ENCODE results near the gene TLE4. TPM values are rescaled to one million over a fixed set of nuclear protein-coding genes. Genes with fewer than 3 reads are reported as not detected.

TLE4 gene
- total and polyA plus RNA-seq, 12 donors: 11.8 to 70.5 (median 42.9) TPM

- peak in 2 of 7 donors; percentile 47 to 56 for DNase-seq
- Histone ChIP-seq H3K27me3 (no peaks in the 10 kb centered on the region), H3K4me1 (replicated peaks in 1 of 2) (peaks cover 13 to 39% of the 10 kb centered on the region in 2 donors), H3K27ac (peak overlapping the region; percentile 81 to 97 (median 90)), H3K4me3 (peak overlapping the region in 3 of 4 donors; percentile 47 to 90 (median 80)), H3K9me3 (replicated peaks in 1 of 3) (no peaks in the 10 kb centered on the region), H3K36me3 (replicated peaks in 1 of 2) (no peaks in the 10 kb centered on the region)
- no peak for TF ChIP-seq POLR2A (IDR thresholded peaks at IDR 0.05)
- no peak for TF ChIP-seq CTCF (IDR thresholded peaks at IDR 0.05)
- WGBS, 4 donors: 0% methylated on average over 22 to 48 of the region's 48 CpGs
- intact Hi-C loops (cut with DNase I): loop anchor here in 1 of 2 donors (10.0 kb wide), 1 partner anchor 113 kb away; no protein-coding TSS in a partner anchor
Measured at GRCh38 chr9:79572032-79572607, 355 bp downstream of the TLE4 start.

- Histone ChIP-seq H3K36me3 (replicated peaks in 1 of 2) (no peaks in the 10 kb centered on the region), H3K4me1 (replicated peaks in 1 of 2) (peaks cover 13 to 46% of the 10 kb centered on the region in 2 donors), H3K9me3 (replicated peaks in 1 of 3) (no peaks in the 10 kb centered on the region), H3K4me3 (peak overlapping the region; percentile 78 to 96 (median 85)), H3K27me3 (no peaks in the 10 kb centered on the region), H3K27ac (peak overlapping the region; percentile 81 to 97 (median 90))
- intact Hi-C loops (cut with DNase I): loop anchor here in 1 of 2 donors (10.0 kb wide), 1 partner anchor 112 kb away; no protein-coding TSS in a partner anchor
- DNase-seq: peak; percentile 40 to 71 (median 60)
- 0 to 1% methylated on average over 103 to 112 of the region's 115 CpGs; no CpG with 5 or more reads in 2 of the 4 donors for WGBS, 4 donors
- TF ChIP-seq CTCF (IDR thresholded peaks at IDR 0.05): no peak
- TF ChIP-seq POLR2A (IDR thresholded peaks at IDR 0.05): peak; percentile 54 to 57
Measured at GRCh38 chr9:79572608-79573411, 1.0 kb downstream of the TLE4 start.

- TF ChIP-seq POLR2A (IDR thresholded peaks at IDR 0.05) (no peak), CTCF (IDR thresholded peaks at IDR 0.05) (no peak)
- no peaks in the 10 kb centered on the region for H3K27me3 ChIP-seq
- WGBS, 4 donors: 3 to 10% (median 4%) methylated on average over 18 to 29 of the region's 29 CpGs
- intact Hi-C loops (cut with DNase I): loop anchor here in 1 of 2 donors (10.0 kb wide), 1 partner anchor 111 kb away; no protein-coding TSS in a partner anchor
- peak overlapping the region in 4 of 5 donors; percentile 81 to 97 (median 91) for H3K27ac ChIP-seq
- H3K9me3 ChIP-seq (replicated peaks in 1 of 3): no peaks in the 10 kb centered on the region
- H3K4me1 ChIP-seq (replicated peaks in 1 of 2): peaks cover 13 to 52% of the 10 kb centered on the region in 2 donors
- no peaks in the 10 kb centered on the region for H3K36me3 ChIP-seq (replicated peaks in 1 of 2)
- H3K4me3 ChIP-seq: peak overlapping the region; percentile 78 to 96 (median 85)
- peak in 2 of 7 donors; percentile 44 to 61 for DNase-seq
Measured at GRCh38 chr9:79573412-79573923, 1.7 kb downstream of the TLE4 start.

- Histone ChIP-seq H3K4me3 (peak overlapping the region in 2 of 4 donors; percentile 90 to 96), H3K27me3 (no peaks in the 10 kb centered on the region), H3K4me1 (replicated peaks in 1 of 2) (peaks cover 13 to 58% of the 10 kb centered on the region in 2 donors), H3K9me3 (replicated peaks in 1 of 3) (no peaks in the 10 kb centered on the region), H3K27ac (peak overlapping the region in 3 of 5 donors; percentile 81 to 92 (median 90)), H3K36me3 (replicated peaks in 1 of 2) (no peaks in the 10 kb centered on the region)
- intact Hi-C loops (cut with DNase I): loop anchor here in 1 of 2 donors (10.0 kb wide), 1 partner anchor 111 kb away; no protein-coding TSS in a partner anchor
- TF ChIP-seq CTCF (IDR thresholded peaks at IDR 0.05) (no peak), POLR2A (IDR thresholded peaks at IDR 0.05) (no peak)
- DNase-seq: no peak
- WGBS, 4 donors: 23 to 40% (median 34%) methylated on average over 5 of the region's 5 CpGs
Measured at GRCh38 chr9:79574136-79574535, 2.4 kb downstream of the TLE4 start.
